Caco-2 (cell line): ENCODE measurements around the gene LGALS4. TPM values are rescaled to one million over a fixed set of nuclear protein-coding genes. Genes with fewer than 3 reads are reported as not detected.

Experiments
- BruUV-seq: library from RNA; stranded (reverse); fragments of 400-500 nt; replicated peaks from 2 replicates; lab custom pipeline; 2021; lab: Mats Ljungman, UMichigan
- CTCF ChIA-PET: fragments of 300-600 bp; sonication (Branson Sonifier 250); formaldehyde crosslinking; loops from one replicate; lab custom pipeline; 2022; ENCODE audit warnings: antibody characterized with exemption; lab: Charles Lee
- POLR2A ChIA-PET: fragments of 300-600 bp; sonication (Branson Sonifier 250); formaldehyde crosslinking; loops from one replicate; lab custom pipeline; 2022; ENCODE audit warnings: antibody characterized with exemption; lab: Charles Lee
- DNase-seq, 2 experiments: peaks; one replicate each; pipeline versions ENCODE4 v3.0.0 to v3.0.0-alpha.2; 2020 to 2022
- H3K27me3 ChIP-seq: replicated peaks from 2 replicates; pipeline ENCODE4 v1.6.0; 2011; ENCODE audit warnings: low read length; ENCODE audit not compliant: control insufficient read depth, insufficient read depth
- H3K36me3 ChIP-seq: 2 replicates; pipeline ENCODE4 v1.5.1; 2011; ENCODE audit warnings: low read length; ENCODE audit not compliant: control insufficient read depth, insufficient read depth
- H3K4me1 ChIP-seq: fragments of 250-450 bp; sonication (Bioruptor Pico); 2 replicates; pipeline ENCODE4 v1.5.1; 2020; ENCODE audit warnings: mild to moderate bottlenecking
- H3K4me3 ChIP-seq: 2 replicates; pipeline ENCODE4 v1.5.1; 2011; ENCODE audit warnings: low read depth, mild to moderate bottlenecking, control low read depth, low read length
- H3K9me3 ChIP-seq: fragments of 250-450 bp; sonication (Bioruptor Pico); 2 replicates; pipeline ENCODE4 v1.5.1; 2020; ENCODE audit warnings: mild to moderate bottlenecking, moderate library complexity
- H3K27ac Mint-ChIP-seq: one replicate; pipeline ENCODE4 v1.8.0; 2022; ENCODE audit warnings: mixed read lengths; ENCODE audit not compliant: unreplicated experiment
- H3K27me3 Mint-ChIP-seq: one replicate; pipeline ENCODE4 v1.8.0; 2022; ENCODE audit warnings: mixed read lengths; ENCODE audit not compliant: insufficient read depth, unreplicated experiment
- H3K36me3 Mint-ChIP-seq: one replicate; pipeline ENCODE4 v1.8.0; 2022; ENCODE audit warnings: mild to moderate bottlenecking, mixed read lengths; ENCODE audit not compliant: insufficient read depth, unreplicated experiment
- H3K4me1 Mint-ChIP-seq: one replicate; pipeline ENCODE4 v1.8.0; 2022; ENCODE audit warnings: low read depth, mixed read lengths; ENCODE audit not compliant: unreplicated experiment
- H3K4me3 Mint-ChIP-seq: one replicate; pipeline ENCODE4 v1.8.0; 2022; ENCODE audit warnings: mild to moderate bottlenecking, moderate library complexity, mixed read lengths; ENCODE audit not compliant: unreplicated experiment
- H3K9me3 Mint-ChIP-seq: one replicate; pipeline ENCODE4 v1.8.0; 2022; ENCODE audit warnings: mixed read lengths; ENCODE audit not compliant: unreplicated experiment
- CTCF ChIP-seq, 2 experiments: fragments of 200-600 bp in 1 of 2; IDR thresholded peaks; 1 replicate in 1 of 2; 2 replicates in 1 of 2; pipeline versions ENCODE4 v1.5.1 to v1.8.0; 2011 to 2022; ENCODE audit warnings: antibody characterized with exemption in 1 of 2, control low read depth in 1 of 2, inconsistent platforms in 1 of 2, low read depth in 1 of 2, low read length in 1 of 2, mild to moderate bottlenecking in 1 of 2, moderate library complexity in 1 of 2; ENCODE audit not compliant: insufficient read depth in 1 of 2, severe bottlenecking in 1 of 2, unreplicated experiment in 1 of 2
- intact Hi-C: fragments of 100-400 bp; cut with micrococcal nuclease; formaldehyde crosslinking; loops from one replicate; pipeline ENCODE4 v1.10.0; 2022; ENCODE audit not compliant: unreplicated experiment
- total RNA-seq: library from RNA; stranded (reverse); gene quantifications from 2 replicates; pipeline ENCODE4 v1.2.3, GENCODE V29; 2022

The LGALS4 gene
- total RNA-seq, 1 experiment from 2014 or later, result 2.2 TPM

DNA sequence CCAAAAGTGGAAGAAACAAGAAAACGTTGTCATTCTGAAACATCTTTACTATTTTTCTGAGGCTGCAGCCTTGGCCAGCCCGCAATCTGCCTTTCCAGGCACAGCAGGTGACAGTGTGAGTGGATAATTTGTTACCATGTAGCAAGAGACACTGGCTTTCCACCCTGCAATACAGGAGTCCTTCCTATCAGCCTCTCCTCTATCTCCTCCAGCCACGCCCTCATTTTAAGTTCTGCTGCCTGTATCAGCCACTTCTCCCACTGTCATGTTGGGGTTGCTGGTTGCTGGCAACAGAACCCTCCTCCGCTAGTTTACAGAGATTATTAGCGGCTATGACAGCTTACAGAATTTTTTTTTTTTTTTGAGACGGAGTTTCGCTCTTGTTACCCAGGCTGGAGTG is 31.7 kb downstream of the LGALS4 start:
- H3K27ac Mint-ChIP-seq, result no peak overlapping the region
- intact Hi-C loops, result no loop called here
- no peak for DNase-seq
- Histone ChIP-seq H3K4me3 (no peak overlapping the region), H3K36me3 (no peaks in the 10 kb centered on the region), H3K4me1 (peaks cover 14% of the 10 kb centered on the region), H3K9me3 (no peaks in the 10 kb centered on the region), H3K27me3 (no peaks in the 10 kb centered on the region)
- BruUV-seq, result no TSS peak
- TF ChIP-seq CTCF (IDR thresholded peaks at IDR 0.05; ENCODE audit: insufficient read depth in 1 of 2, low read depth in 1 of 2, low read length in 1 of 2, severe bottlenecking in 1 of 2, unreplicated experiment in 1 of 2), result no peak
- H3K4me3 Mint-ChIP-seq, result no peak overlapping the region
- POLR2A ChIA-PET, result no interaction called here
- H3K27me3 Mint-ChIP-seq, result no peaks in the 10 kb centered on the region
- no peaks in the 10 kb centered on the region for H3K4me1 Mint-ChIP-seq
- CTCF ChIA-PET, result no interaction called here
- no peaks in the 10 kb centered on the region for H3K9me3 Mint-ChIP-seq
- H3K36me3 Mint-ChIP-seq, result no peaks in the 10 kb centered on the region

DNA sequence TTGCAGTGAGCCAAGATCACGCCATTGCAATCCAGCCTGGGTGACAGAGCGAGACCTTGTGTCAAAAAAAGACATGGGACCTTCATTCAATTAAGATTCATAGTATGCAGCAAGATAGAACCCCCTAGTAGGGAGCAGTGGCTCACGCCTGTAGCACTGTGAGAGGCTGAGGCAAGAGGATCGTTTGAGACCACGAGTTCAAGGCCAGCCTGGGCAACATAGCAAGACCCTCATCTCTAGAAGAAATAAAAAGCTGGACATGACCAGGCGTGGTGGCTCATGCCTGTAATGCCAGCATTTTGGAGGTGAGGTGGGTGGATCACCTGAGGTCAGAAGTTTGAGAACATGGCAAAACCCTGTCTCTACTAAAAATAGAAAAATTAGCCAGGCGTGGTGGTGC is 32.3 kb downstream of the LGALS4 start:
- no TSS peak for BruUV-seq
- DNase-seq, result no peak
- intact Hi-C loops, result no loop called here
- no peaks in the 10 kb centered on the region for H3K27me3 ChIP-seq
- no peak overlapping the region for H3K27ac Mint-ChIP-seq
- H3K4me3 Mint-ChIP-seq, result no peak overlapping the region
- no peak for TF ChIP-seq CTCF (IDR thresholded peaks at IDR 0.05; ENCODE audit: insufficient read depth in 1 of 2, low read depth in 1 of 2, low read length in 1 of 2, severe bottlenecking in 1 of 2, unreplicated experiment in 1 of 2)
- no peaks in the 10 kb centered on the region for H3K36me3 ChIP-seq
- H3K4me3 ChIP-seq, result no peak overlapping the region
- CTCF ChIA-PET, result no interaction called here
- H3K4me1 ChIP-seq, result peaks cover 14% of the 10 kb centered on the region
- no peaks in the 10 kb centered on the region for H3K4me1 Mint-ChIP-seq
- no peaks in the 10 kb centered on the region for H3K36me3 Mint-ChIP-seq
- H3K9me3 Mint-ChIP-seq, result no peaks in the 10 kb centered on the region
- no peaks in the 10 kb centered on the region for H3K27me3 Mint-ChIP-seq
- POLR2A ChIA-PET, result no interaction called here
- no peaks in the 10 kb centered on the region for H3K9me3 ChIP-seq

- H3K27me3 Mint-ChIP-seq, result no peaks in the 10 kb centered on the region
- no peaks in the 10 kb centered on the region for H3K36me3 Mint-ChIP-seq
- no peak overlapping the region for H3K27ac Mint-ChIP-seq
- TF ChIP-seq CTCF (IDR thresholded peaks at IDR 0.05; ENCODE audit: insufficient read depth in 1 of 2, low read depth in 1 of 2, low read length in 1 of 2, severe bottlenecking in 1 of 2, unreplicated experiment in 1 of 2), result no peak
- intact Hi-C loops, result no loop called here
- H3K4me1 Mint-ChIP-seq, result no peaks in the 10 kb centered on the region
- peaks cover under 1% of the 10 kb centered on the region for H3K4me1 ChIP-seq
- DNase-seq, result no peak
- POLR2A ChIA-PET, result no interaction called here
- no peaks in the 10 kb centered on the region for H3K27me3 ChIP-seq
- CTCF ChIA-PET, result no interaction called here
- no peak overlapping the region for H3K4me3 Mint-ChIP-seq
- no peaks in the 10 kb centered on the region for H3K36me3 ChIP-seq
- no peak overlapping the region for H3K4me3 ChIP-seq
- no peaks in the 10 kb centered on the region for H3K9me3 ChIP-seq
- no peaks in the 10 kb centered on the region for H3K9me3 Mint-ChIP-seq
- BruUV-seq, result no TSS peak
These were observed 34.0 kb downstream of the LGALS4 start for GRCh38 chr19:38778733-38779132.
